HFFc6 (cell line): ENCODE results near the gene ENPP4. TPM values are rescaled to one million over a fixed set of nuclear protein-coding genes. Genes with fewer than 3 reads are reported as not detected.

Experiments
- DNase-seq: peaks from one replicate; pipeline ENCODE4 v3.0.0-alpha.2; 2018
- H3K27ac Mint-ChIP-seq: 2 replicates; pipeline ENCODE4 v1.8.0; 2020; ENCODE audit warnings: mild to moderate bottlenecking, mixed read lengths
- H3K27me3 Mint-ChIP-seq: 2 replicates; pipeline ENCODE4 v1.8.0; 2021; ENCODE audit warnings: mild to moderate bottlenecking, moderate library complexity, mixed read lengths; ENCODE audit not compliant: insufficient read depth
- H3K36me3 Mint-ChIP-seq: 2 replicates; pipeline ENCODE4 v1.8.0; 2021; ENCODE audit warnings: low read depth, mixed read lengths
- H3K4me1 Mint-ChIP-seq: 2 replicates; pipeline ENCODE4 v1.8.0; 2020; ENCODE audit warnings: low read depth, mixed read lengths
- H3K4me3 Mint-ChIP-seq: 2 replicates; pipeline ENCODE4 v1.8.0; 2020; ENCODE audit warnings: mild to moderate bottlenecking, moderate library complexity, mixed read lengths
- H3K9me3 Mint-ChIP-seq: 2 replicates; pipeline ENCODE4 v1.8.0; 2020; ENCODE audit warnings: mild to moderate bottlenecking, mixed read lengths
- CTCF ChIP-seq: fragments of 200-600 bp; sonication (generic); IDR thresholded peaks from 2 replicates; pipeline ENCODE4 v1.5.0; 2021; ENCODE audit warnings: antibody characterized with exemption, mild to moderate bottlenecking
- total RNA-seq, 6 experiments: library from RNA; stranded (reverse); fragmentation: NEBNext Ultra II Directional; extraction: Animal tissue kit (Norgen Biotek cat#: 25700); gene quantifications; 2 replicates in 1 of 6; 3 replicates in 5 of 6; pipeline ENCODE4 v1.2.3, GENCODE V29; 2021

Gene ENPP4
- total RNA-seq, 6 experiments from 2014 or later = 0.05 TPM; not detected in 5

- H3K4me3 Mint-ChIP-seq = no peak within 1 kb of the TSS
- TF ChIP-seq CTCF = no peak
- no peak for DNase-seq
- no peak within 1 kb of the TSS for H3K27ac Mint-ChIP-seq
- no peaks in the 10 kb centered on the region for H3K4me1 Mint-ChIP-seq
- no peaks in the 10 kb centered on the region; the same call in 1 of the 2 replicates for H3K9me3 Mint-ChIP-seq
- H3K27me3 Mint-ChIP-seq = peaks cover 3% of the 10 kb centered on the region; the same call in 1 of the 2 replicates
- H3K36me3 Mint-ChIP-seq = no peaks in the 10 kb centered on the region
These were observed 40.8 kb downstream of the ENPP4 start, which contains the start of gene ENPP5 for GRCh38 chr6:46170357-46171289. TSS of gene ENPP5 (minus strand) at chr6:46170980. CDS start at chr6:46168262, 2,718 bp downstream.

- no peak for DNase-seq
These were observed 42.4 kb downstream of the ENPP4 start for GRCh38 chr6:46172176-46172575.

GRCh38 chr6:46174904-46175303, 45.1 kb downstream of the ENPP4 start:
- H3K36me3 Mint-ChIP-seq = no peaks in the 10 kb centered on the region
- peaks cover 5% of the 10 kb centered on the region; the same call in 1 of the 2 replicates for H3K27me3 Mint-ChIP-seq
- H3K27ac Mint-ChIP-seq = no peak overlapping the region
- TF ChIP-seq CTCF = no peak
- DNase-seq = no peak
- H3K4me3 Mint-ChIP-seq = no peak overlapping the region
- peaks cover 9% of the 10 kb centered on the region; the same call in 1 of the 2 replicates for H3K9me3 Mint-ChIP-seq
- H3K4me1 Mint-ChIP-seq = no peaks in the 10 kb centered on the region

More at GRCh38 chr6:46172176-46172575, 42.4 kb downstream of the ENPP4 start:
- no peaks in the 10 kb centered on the region for H3K36me3 Mint-ChIP-seq
- H3K27ac Mint-ChIP-seq = no peak overlapping the region
- no peaks in the 10 kb centered on the region; the same call in 1 of the 2 replicates for H3K9me3 Mint-ChIP-seq
- no peaks in the 10 kb centered on the region for H3K4me1 Mint-ChIP-seq
- TF ChIP-seq CTCF = no peak
- H3K4me3 Mint-ChIP-seq = no peak overlapping the region
- peaks cover 3% of the 10 kb centered on the region; the same call in 1 of the 2 replicates for H3K27me3 Mint-ChIP-seq

- Mint-ChIP-seq H3K4me3 (no peak overlapping the region), H3K4me1 (no peaks in the 10 kb centered on the region), H3K9me3 (peaks cover 9% of the 10 kb centered on the region; the same call in 1 of the 2 replicates), H3K27ac (no peak overlapping the region), H3K27me3 (peaks cover 3% of the 10 kb centered on the region; the same call in 1 of the 2 replicates), H3K36me3 (no peaks in the 10 kb centered on the region)
- TF ChIP-seq CTCF = no peak
- no peak for DNase-seq
These were observed 45.7 kb downstream of the ENPP4 start for GRCh38 chr6:46175446-46175845.

GRCh38 chr6:46175976-46176375, 46.2 kb downstream of the ENPP4 start:
- H3K36me3 Mint-ChIP-seq = no peaks in the 10 kb centered on the region
- no peaks in the 10 kb centered on the region for H3K4me1 Mint-ChIP-seq
- no peak for DNase-seq
- no peak overlapping the region for H3K27ac Mint-ChIP-seq
- no peak overlapping the region for H3K4me3 Mint-ChIP-seq
- peaks cover 9% of the 10 kb centered on the region; the same call in 1 of the 2 replicates for H3K9me3 Mint-ChIP-seq
- H3K27me3 Mint-ChIP-seq = peaks cover 3% of the 10 kb centered on the region; the same call in 1 of the 2 replicates
- TF ChIP-seq CTCF = no peak
